PC-9 (cell line): ENCODE measurements around the gene NCR3LG1. TPM values are rescaled to one million over a fixed set of nuclear protein-coding genes. Genes with fewer than 3 reads are reported as not detected.

ENCODE experiments used
- BruUV-seq: library from RNA; stranded (reverse); fragments of 400-500 nt; replicated peaks from 2 replicates; lab custom pipeline; 2021; lab: Mats Ljungman, UMichigan
- CTCF ChIA-PET: fragments of 300-600 bp; sonication (Branson Sonifier 250); formaldehyde crosslinking; loops from one replicate; lab custom pipeline; 2022; ENCODE audit warnings: antibody characterized with exemption; lab: Charles Lee
- POLR2A ChIA-PET: fragments of 300-600 bp; sonication (Branson Sonifier 250); formaldehyde crosslinking; loops from one replicate; lab custom pipeline; 2022; ENCODE audit warnings: antibody characterized with exemption; ENCODE audit not compliant: unreplicated experiment; lab: Charles Lee
- DNase-seq, 2 experiments: peaks; one replicate each; pipeline versions ENCODE4 v3.0.0 to v3.0.0-alpha.2; 2015 to 2022; ENCODE audit warnings: mixed read lengths in 1 of 2
- H2AFZ ChIP-seq: fragments of 200-600 bp; sonication (generic); 2 replicates; pipeline ENCODE4 v1.8.1; 2017; ENCODE audit warnings: antibody characterized with exemption
- H3F3A ChIP-seq: fragments of 200-600 bp; sonication (generic); 2 replicates; pipeline ENCODE4 v1.8.1; 2017; ENCODE audit warnings: antibody characterized with exemption, mild to moderate bottlenecking, low read depth; ENCODE audit not compliant: insufficient read depth
- H3K27ac ChIP-seq: fragments of 200-600 bp; sonication (generic); 2 replicates; pipeline ENCODE4 v1.6.1; 2016; ENCODE audit warnings: mixed run types
- H3K27me3 ChIP-seq: fragments of 200-600 bp; sonication (generic); 2 replicates; pipeline ENCODE4 v1.6.1; 2016; ENCODE audit warnings: low read depth, mixed run types; ENCODE audit not compliant: insufficient read depth
- H3K36me3 ChIP-seq: fragments of 200-600 bp; sonication (generic); 2 replicates; pipeline ENCODE4 v1.6.1; 2016; ENCODE audit warnings: low read depth, mixed run types
- H3K4me1 ChIP-seq: fragments of 200-600 bp; sonication (generic); replicated peaks from 2 replicates; pipeline ENCODE4 v1.6.1; 2016; ENCODE audit warnings: mixed run types; ENCODE audit not compliant: insufficient read depth
- H3K4me2 ChIP-seq: fragments of 200-600 bp; sonication (generic); 2 replicates; pipeline ENCODE4 v1.6.1; 2017; ENCODE audit warnings: mixed run types
- H3K4me3 ChIP-seq: fragments of 200-600 bp; sonication (generic); 2 replicates; pipeline ENCODE4 v1.6.1; 2016; ENCODE audit warnings: mixed run types
- H3K79me2 ChIP-seq: fragments of 200-600 bp; sonication (generic); 2 replicates; pipeline ENCODE4 v1.6.1; 2017; ENCODE audit warnings: low read depth, mixed run types
- H3K9me2 ChIP-seq: fragments of 200-600 bp; sonication (generic); 2 replicates; pipeline ENCODE4 v1.8.1; 2017; ENCODE audit warnings: mild to moderate bottlenecking; ENCODE audit not compliant: insufficient read depth
- H3K9me3 ChIP-seq: fragments of 200-600 bp; sonication (generic); 2 replicates; pipeline ENCODE4 v1.8.1; 2016; ENCODE audit warnings: low read depth; ENCODE audit not compliant: insufficient read depth
- H4K20me1 ChIP-seq: fragments of 200-600 bp; sonication (generic); 2 replicates; pipeline ENCODE4 v1.8.1; 2017; ENCODE audit not compliant: insufficient read depth
- CTCF ChIP-seq: fragments of 200-600 bp; sonication (generic); conservative IDR thresholded peaks from 2 replicates; pipeline ENCODE4 v1.6.1; 2017; ENCODE audit warnings: mixed run types, antibody characterized with exemption, mild to moderate bottlenecking, moderate library complexity
- EZH2 ChIP-seq: fragments of 200-600 bp; sonication (generic); IDR thresholded peaks from 2 replicates; pipeline ENCODE4 v1.8.0; 2017; ENCODE audit warnings: antibody characterized with exemption, low read depth
- intact Hi-C: fragments of 100-400 bp; cut with micrococcal nuclease; formaldehyde crosslinking; loops from one replicate; pipeline ENCODE4 v1.10.0; 2022; ENCODE audit not compliant: unreplicated experiment
- total RNA-seq: library from RNA; stranded (reverse); gene quantifications from 2 replicates; pipeline ENCODE4 v1.2.3, GENCODE V29; 2021

NCR3LG1 gene
- total RNA-seq, 1 experiment from 2014 or later = 0.33 TPM

GRCh38 chr11:17381156-17381555 is 29.6 kb downstream of the NCR3LG1 start:
- Histone ChIP-seq H3K9me3 (no peaks in the 10 kb centered on the region), H3K27me3 (no peaks in the 10 kb centered on the region), H3K9me2 (no peaks in the 10 kb centered on the region), H3K36me3 (no peaks in the 10 kb centered on the region), H2AFZ (no peak overlapping the region), H3K4me2 (no peak overlapping the region), H3K4me1 (no peaks in the 10 kb centered on the region), H3K27ac (no peak overlapping the region), H3F3A (no peaks in the 10 kb centered on the region), H3K4me3 (no peak overlapping the region), H4K20me1 (peaks cover 6% of the 10 kb centered on the region; the same call in 1 of the 2 replicates), H3K79me2 (no peaks in the 10 kb centered on the region)
- no TSS peak for BruUV-seq
- TF ChIP-seq EZH2 (no peak), CTCF (no peak)
- DNase-seq = no peak
- intact Hi-C loops = no loop called here
- POLR2A ChIA-PET = no interaction called here
- CTCF ChIA-PET = no interaction called here

- CTCF ChIA-PET = no interaction called here
- no peak overlapping the region for H3K4me2 ChIP-seq
- no peak overlapping the region for H3K4me3 ChIP-seq
- H3K4me1 ChIP-seq = no peaks in the 10 kb centered on the region
- intact Hi-C loops = no loop called here
- peaks cover 6% of the 10 kb centered on the region; the same call in 1 of the 2 replicates for H4K20me1 ChIP-seq
- H3K27ac ChIP-seq = no peak overlapping the region
- no peaks in the 10 kb centered on the region for H3K36me3 ChIP-seq
- H3K27me3 ChIP-seq = no peaks in the 10 kb centered on the region
- POLR2A ChIA-PET = no interaction called here
- BruUV-seq = no TSS peak
- TF ChIP-seq EZH2 (no peak), CTCF (no peak)
- no peaks in the 10 kb centered on the region for H3K9me3 ChIP-seq
- H3K79me2 ChIP-seq = no peaks in the 10 kb centered on the region
- no peak for DNase-seq
- no peaks in the 10 kb centered on the region for H3K9me2 ChIP-seq
- no peaks in the 10 kb centered on the region for H3F3A ChIP-seq
- H2AFZ ChIP-seq = no peak overlapping the region
These were observed 30.6 kb downstream of the NCR3LG1 start for GRCh38 chr11:17382046-17382728.

GRCh38 chr11:17383461-17383860 is 31.9 kb downstream of the NCR3LG1 start:
- TF ChIP-seq EZH2 (no peak), CTCF (no peak)
- Histone ChIP-seq H3K79me2 (no peaks in the 10 kb centered on the region), H2AFZ (no peak overlapping the region), H3K4me3 (no peak overlapping the region), H3K9me3 (no peaks in the 10 kb centered on the region), H4K20me1 (peaks cover 6% of the 10 kb centered on the region; the same call in 1 of the 2 replicates), H3K27me3 (no peaks in the 10 kb centered on the region), H3K4me1 (no peaks in the 10 kb centered on the region), H3K4me2 (no peak overlapping the region), H3F3A (no peaks in the 10 kb centered on the region), H3K9me2 (no peaks in the 10 kb centered on the region), H3K36me3 (no peaks in the 10 kb centered on the region), H3K27ac (no peak overlapping the region)
- BruUV-seq = no TSS peak
- POLR2A ChIA-PET = no interaction called here
- intact Hi-C loops = no loop called here
- CTCF ChIA-PET = interaction anchor here (1.1 kb wide), 1 partner anchor 121 kb away, joined by 6 read pairs; no protein-coding TSS in a partner anchor
- DNase-seq = no peak
